HCT116 (cell line): ENCODE data around the gene DGKB.

Experiments used
- CTCF ChIP-seq, 3 experiments: fragments of 200-600 bp in 1 of 3; sonication (generic) in 1 of 3; IDR thresholded peaks in 2 of 3; conservative IDR thresholded peaks in 1 of 3; 2 replicates each; pipeline ENCODE4 v1.5.1; 2012 to 2017; ENCODE audit warnings: low read depth in 2 of 3, low read length in 2 of 3, antibody characterized with exemption in 1 of 3, borderline replicate concordance in 1 of 3, control low read depth in 1 of 3, mild to moderate bottlenecking in 1 of 3, mixed read lengths in 1 of 3, mixed run types in 1 of 3, moderate library complexity in 1 of 3; ENCODE audit not compliant: insufficient read depth in 1 of 3
- EZH2phosphoT487 ChIP-seq: fragments of 200-600 bp; IDR thresholded peaks from 2 replicates; pipeline ENCODE4 v1.6.1; 2018; ENCODE audit warnings: antibody characterized with exemption, borderline replicate concordance
- FOSL1 ChIP-seq: IDR thresholded peaks from 2 replicates; pipeline ENCODE4 v1.6.1; 2012; ENCODE audit warnings: low read depth
- POLR2AphosphoS5 ChIP-seq: IDR thresholded peaks from 2 replicates; pipeline ENCODE4 v1.6.1; 2011; ENCODE audit warnings: mild to moderate bottlenecking, low read depth, low read length, moderate library complexity
- REST ChIP-seq: IDR thresholded peaks from 2 replicates; pipeline ENCODE4 v1.6.1; 2012; ENCODE audit warnings: low read depth

GRCh38 chr7:14177876-14178275 lies 724.7 kb downstream of the DGKB start:
- TF ChIP-seq POLR2AphosphoS5 = no peak
- TF ChIP-seq FOSL1 = no peak
- TF ChIP-seq CTCF (IDR thresholded peaks at IDR 0.05 in 2 of 3, conservative IDR thresholded peaks at IDR 0.05 in 1 of 3; ENCODE audit: borderline replicate concordance in 1 of 3, insufficient read depth in 1 of 3, low read depth in 2 of 3, low read length in 2 of 3) = no peak
- no peak for TF ChIP-seq EZH2phosphoT487
- TF ChIP-seq REST = no peak
